NCI-H1105 treated with DMSO at 0.1 percent for 48 hours (cell line): Measurements from ENCODE around the gene CHADL.
A peak's percentile ranks its signal among the peaks of the same experiment; 100 is the strongest.

Experiments used
- DNase-seq: peaks from one replicate; lab custom pipeline; 2025; lab: John Stamatoyannopoulos, UW

CHADL gene

DNA sequence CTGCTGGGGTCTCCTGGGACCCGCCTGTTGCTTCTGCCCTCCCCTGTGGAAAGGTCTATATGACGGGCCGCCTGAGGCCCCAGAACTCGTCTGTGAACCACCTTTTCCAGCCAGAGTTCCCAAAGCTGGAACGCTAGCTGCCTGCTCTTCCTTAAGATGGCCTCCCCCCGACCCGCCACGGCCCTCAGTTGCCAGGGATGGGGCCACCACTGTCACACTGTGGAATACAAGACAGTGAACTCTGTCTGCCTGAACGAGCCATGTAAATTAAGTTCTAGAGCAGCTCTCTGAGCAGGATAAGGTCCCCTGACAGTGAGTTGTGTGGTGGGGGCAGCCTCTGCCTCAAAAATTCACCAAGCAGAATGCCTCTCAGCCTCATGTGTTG, 10.3 kb downstream of the CHADL start:
- DNase-seq: no peak

DNA sequence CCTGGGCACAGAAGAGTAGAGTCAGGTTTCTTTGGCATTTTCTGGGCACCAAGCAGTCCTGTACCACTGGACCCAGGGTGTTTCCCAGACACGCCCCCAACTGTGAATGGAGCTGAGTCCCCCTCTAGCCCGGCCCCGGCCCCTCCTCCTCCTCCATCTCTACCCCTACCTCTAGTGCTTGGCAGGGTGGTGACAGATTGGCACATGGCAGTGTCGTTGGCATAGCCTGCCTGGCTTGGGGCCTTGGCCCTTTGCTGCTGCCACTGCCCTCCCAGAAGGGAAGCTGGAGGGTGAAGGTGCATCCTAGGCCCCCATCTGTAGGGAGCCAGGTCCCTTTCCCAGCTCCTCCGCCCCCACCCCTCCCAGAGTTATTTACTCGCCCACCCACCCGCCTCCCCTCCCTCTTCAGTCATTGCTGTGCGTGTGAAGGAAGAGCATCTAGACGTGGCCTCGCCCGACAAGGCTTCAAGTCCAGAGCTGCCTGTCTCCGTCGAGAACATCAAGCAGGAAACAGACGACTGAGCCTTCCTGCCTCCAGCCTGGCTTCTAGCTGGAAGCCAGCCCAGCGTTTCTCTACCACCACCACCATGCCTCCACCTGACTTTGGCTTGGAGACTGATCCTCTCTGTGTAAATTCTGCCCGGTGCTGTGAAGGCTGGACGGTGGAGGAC, 10.9 kb downstream of the CHADL start:
- no peak for DNase-seq

DNA sequence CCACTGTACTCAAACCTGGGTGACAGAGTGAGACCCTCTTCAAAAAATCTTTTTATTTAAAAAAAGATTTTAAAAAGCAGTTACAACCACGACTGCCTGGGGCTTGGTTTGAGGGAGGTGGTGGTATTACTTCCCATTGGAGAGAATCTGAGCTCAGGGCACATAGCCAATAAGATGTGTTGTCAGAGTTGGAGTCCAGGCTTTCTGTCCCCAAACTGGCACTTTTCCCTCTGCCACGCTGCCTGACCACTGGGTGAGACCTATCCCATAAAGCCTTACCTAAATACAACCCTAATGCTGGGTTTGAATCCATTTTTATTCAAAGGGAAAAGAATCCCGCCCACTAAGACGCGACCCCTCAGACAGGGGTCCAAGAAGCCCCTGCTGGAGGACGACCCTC, 11.5 kb downstream of the CHADL start:
- no peak for DNase-seq

DNA sequence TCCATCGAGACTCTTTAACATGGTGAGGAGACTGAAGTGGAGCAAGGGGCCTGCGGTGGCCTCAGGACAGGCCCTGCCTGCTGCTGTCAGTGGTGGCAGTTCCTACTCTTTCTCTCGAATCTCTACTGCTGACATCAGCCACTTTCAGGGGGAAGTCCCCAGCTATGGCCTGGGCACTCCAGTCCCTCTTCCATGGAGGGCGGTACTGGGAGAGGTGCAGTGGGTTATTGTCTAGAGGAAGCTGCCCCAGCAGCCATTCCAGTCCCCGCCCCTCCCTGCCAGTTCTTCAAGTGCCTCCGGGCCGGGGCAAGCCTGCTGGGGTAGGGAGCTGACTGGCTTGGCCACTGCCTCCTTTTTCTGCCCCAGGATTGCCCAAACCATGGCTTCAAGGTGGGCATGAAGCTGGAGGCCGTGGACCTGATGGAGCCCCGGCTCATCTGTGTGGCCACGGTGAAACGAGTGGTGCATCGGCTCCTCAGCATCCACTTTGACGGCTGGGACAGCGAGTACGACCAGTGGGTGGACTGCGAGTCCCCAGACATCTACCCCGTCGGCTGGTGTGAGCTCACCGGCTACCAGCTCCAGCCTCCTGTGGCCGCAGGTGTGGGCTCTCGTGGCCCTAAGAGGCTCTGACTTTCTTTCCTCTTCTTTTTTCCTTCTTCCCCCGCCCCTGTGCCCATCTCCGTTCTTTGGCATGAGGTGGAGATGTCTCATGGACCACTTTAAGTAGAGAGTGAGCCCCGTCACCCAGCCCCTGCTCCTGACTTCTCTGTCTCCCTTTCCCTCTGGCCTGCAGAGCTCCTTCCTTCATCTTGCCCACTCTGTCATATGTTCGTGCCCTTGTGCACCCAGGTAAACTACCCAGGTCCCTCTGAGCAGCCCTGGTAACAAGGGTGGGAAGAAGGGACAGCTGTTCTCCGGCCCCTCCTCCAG, 13.7 kb downstream of the CHADL start:
- DNase-seq: no peak

DNA sequence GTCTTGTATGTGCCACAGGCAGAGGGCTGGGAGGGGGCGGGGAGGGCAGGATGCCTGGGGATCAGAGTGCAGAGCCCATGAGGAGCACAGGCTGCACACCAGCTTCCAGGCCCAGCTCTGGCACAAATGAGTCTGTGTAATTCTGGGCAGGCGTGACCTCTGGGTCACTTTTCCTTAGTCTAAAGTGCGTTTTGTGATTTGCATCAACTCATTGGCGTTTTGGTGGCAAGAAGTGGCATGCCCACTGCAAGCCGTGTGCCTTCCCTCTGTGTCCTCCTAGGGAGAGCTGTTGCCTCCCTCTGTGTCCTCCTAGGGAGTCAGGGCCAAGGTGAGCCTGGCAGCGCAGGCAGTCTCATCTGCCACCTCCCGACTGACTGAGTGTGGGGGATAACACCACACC, 17.2 kb downstream of the CHADL start:
- DNase-seq: no peak

DNA sequence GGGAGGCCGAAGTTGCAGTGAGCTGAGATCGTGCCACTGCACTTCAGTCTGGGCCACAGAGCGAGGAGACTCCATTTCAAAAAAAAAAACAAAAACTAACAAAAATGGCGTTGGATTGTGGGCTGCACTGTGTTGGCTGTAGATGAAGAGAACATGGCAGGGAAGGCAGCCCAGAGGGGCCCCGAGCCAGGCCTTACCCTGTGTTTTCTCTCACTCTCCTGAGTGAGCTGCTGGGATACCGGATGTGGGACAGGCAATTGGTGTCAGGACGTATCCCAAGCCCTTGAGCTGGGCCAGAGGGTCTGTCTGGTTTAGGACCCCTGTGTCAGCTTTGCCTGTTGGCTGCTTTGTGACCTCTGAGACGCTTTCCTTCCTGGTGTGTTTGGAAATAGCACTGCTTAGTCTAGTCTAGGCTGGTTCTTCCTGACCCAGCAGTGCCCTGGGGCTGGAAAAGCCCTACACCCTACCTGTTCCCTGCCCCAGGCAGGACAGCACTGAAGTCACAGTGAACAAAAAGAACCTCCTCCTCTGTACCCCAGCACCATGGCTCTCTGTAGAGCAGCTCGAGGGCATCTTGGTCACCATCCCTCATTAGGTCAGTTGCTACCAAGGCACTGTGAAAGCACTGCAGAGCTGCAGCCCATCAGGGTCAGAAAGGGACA, 17.8 kb downstream of the CHADL start:
- no peak for DNase-seq

DNA sequence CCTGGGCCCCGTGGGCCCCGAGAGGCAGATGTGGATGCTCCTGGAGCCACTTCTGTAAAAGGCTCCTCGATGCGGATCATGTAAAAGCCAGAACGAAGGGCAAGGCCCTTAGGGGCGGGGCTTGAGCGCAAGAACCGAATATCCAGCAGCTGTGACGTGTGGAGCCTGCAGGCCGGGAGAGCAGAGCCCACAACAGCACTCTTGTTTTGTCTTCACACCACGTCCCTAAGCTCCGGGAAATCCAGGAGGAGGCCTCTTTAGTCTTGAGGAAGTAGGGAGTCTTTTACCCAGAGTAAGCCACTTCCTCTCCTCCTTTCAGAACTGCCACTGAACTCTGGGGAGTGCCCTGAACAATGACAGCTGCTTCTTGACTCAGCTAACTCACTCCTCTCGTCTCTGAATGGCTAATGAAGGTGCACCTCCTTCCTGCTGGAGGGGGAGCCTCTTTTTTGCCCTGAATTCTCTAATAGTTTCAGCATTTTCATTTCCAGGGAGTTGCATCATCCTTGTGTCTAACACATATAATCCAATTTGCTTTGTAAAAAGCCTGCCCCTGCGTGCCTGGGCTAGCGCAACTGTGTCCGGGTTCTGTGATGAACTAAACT, 23.1 kb downstream of the CHADL start:
- DNase-seq: peak; percentile 77

DNA sequence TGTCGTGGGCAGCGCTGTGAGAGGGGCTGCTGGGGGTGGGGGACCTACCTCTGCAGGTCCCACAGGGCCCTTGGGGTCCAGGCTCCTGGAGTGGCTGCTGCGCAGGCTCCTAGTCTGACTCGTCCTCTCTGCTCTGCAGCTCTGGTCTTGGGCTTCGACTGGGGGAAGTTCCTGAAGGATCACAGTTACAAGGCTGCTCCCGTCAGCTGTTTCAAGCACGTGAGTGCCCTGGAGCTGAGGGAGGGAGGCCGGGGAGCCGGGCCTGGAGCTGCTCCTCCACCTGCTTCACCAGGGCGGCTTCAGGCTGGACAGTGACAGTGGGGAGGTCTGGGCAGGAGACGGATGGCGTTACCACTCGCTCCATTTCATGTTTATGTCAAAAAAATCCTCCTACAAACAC, 23.7 kb downstream of the CHADL start:
- DNase-seq: peak; percentile 77

DNA sequence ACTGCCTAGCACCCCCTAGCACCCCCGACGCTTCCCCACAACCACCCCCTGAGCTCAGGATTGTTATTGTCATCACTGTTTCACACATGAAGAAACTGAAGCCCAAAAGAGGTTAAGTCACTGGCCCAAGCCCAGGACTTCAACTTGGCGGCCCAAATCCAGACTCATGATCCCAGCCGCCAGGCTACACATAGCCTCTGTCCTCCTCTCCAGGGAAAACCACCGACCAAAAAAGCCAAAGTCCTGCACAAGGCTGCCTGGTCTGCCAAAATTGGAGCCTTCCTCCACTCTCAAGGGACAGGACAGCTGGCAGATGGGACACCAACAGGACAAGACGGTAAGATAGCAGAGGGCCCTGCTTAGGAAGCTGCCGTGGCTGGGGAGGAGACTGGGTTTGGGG, 24.8 kb downstream of the CHADL start:
- no peak for DNase-seq

DNA sequence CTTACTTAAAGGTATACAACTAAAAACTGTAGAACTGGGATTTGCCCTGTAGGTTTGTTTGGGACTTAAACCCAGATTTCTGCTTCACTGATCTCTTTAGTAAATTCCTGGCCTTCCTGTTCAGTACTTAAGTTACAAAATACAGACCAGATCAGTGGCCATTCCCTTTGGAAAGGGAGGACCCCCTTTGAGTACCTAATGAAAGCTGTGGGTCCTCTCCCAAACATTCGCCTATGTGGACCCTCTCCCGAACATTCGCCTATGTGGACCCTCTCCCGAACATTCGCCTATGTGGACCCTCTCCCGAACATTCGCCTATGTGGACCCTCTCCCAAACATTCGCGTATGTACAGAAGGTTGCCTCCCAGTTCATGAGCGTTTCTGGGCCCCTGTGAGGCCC, 25.3 kb downstream of the CHADL start:
- no peak for DNase-seq

DNA sequence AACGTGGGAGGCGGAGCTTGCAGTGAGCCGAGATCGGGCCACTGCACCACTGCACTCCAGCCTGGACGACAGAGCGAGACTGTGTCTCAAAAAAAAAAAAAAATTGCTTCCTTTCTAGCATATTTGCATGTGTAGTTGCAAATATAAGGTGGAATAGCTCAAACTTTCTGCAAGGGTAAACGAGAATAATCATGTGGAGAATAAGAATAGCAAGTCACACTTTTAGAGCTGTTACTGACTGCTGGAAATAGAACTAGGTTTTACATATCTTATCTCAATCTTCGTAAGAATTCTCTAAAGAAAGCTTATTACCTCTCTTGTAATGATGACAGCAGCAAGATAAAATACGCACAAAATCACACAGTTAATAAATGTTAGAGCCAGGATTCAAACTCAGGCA, 34.0 kb downstream of the CHADL start:
- DNase-seq: no peak

DNA sequence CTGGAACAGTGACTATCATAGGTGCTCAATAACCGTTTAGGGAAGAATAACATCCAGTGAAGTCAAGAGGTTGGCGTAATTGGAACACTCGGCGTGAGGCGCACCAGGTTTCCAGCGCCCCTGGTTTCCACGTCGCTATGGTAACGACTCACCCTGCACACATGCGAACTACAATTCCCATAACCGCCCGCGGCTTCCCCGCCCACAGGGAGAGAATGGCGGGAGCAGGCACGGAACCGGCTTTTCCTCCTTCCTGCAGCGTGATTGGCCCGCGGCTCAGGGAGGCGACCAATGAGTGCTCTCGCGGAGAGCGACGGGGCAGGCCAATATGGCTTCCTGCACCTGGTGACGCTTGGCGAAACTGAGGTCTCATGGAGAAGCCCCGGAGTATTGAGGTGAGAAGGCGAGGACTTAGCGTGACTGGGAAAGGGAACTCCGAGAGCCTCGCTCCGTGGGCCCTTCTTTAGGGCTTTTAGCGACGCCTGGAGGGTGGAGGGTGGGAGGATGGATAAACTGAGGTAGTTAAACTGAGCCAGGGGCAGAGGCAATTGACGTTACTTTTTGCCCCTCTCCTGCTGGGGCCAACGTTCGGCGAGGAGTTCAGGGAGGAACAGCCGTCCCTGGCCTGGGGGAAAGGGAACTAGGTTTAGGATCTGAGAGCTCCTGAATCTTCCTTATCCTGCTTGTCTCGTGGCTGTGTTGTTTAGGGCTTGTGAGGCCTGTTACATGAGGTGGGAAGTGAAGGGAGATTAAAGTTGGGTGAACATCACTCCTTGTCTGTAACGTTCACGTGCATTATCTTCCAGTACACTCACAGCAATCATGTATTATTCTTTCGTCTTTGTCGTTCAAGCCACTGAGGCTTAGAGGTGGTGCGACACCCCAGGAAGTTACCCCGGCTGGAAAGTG, 35.5 kb downstream of the CHADL start, which contains the start of gene L3MBTL2:
Gene L3MBTL2 (plus strand): TSS at position 321 of the 909 bp plus-strand sequence. CDS start 51 bp downstream, at position 372.
- peak; percentile 95 for DNase-seq

DNA sequence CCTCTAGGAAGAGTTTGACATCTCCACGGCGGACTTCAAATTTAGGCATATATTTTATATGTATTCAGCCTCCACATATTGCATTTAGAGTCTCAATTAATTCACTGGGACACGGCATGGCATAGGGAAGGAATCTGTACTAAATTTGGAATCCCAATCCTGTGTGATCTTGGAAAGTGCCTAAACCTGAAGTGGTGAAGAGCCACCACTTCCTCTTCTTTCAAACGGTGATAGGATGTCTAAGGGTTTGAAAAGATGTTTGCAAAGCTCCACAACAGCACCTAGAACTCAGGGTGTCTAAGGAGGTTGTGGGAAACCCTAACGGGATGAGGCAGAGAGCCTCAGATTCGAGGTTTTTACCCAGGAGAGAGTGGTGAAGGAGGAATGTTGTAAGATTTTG, 36.7 kb downstream of the CHADL start:
- DNase-seq: no peak

DNA sequence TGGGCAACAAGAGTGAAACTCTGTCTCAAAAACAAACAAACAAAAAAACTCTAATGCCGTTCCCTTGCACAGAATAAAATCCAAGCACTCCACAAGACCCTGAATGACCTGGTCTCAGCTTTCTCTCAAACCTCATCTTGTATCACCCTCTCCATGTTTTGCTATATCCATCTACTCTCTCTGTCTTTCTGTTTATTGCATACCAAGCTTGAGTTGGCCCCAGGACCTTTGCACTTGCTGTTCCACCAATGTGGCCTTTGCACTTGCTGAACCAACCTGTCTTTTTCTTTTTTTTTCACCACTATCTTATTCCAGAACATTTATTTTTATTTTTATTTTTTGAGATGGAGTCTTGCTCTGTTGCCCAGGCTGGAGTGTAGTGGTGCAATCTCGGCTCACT, 37.6 kb downstream of the CHADL start:
- DNase-seq: no peak

DNA sequence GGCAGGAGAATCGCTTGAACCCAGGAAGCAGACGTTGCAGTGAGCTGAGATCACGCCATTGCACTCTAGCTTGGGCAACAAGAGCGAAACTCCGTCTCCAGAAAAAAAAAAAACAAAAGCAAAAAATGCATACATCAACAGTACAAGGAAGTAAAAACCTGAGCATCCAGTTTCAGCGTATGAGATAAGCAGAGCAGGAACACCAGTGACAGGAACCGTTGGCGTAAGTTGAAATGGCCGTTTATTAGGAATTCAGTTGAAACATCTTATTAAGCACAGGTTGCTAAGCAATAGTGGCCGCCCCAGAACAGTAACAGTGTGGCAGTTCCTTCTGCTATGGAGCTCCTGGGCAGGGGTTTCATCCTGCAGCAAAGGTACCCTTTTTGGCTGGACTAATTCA, 39.6 kb downstream of the CHADL start:
- no peak for DNase-seq

DNA sequence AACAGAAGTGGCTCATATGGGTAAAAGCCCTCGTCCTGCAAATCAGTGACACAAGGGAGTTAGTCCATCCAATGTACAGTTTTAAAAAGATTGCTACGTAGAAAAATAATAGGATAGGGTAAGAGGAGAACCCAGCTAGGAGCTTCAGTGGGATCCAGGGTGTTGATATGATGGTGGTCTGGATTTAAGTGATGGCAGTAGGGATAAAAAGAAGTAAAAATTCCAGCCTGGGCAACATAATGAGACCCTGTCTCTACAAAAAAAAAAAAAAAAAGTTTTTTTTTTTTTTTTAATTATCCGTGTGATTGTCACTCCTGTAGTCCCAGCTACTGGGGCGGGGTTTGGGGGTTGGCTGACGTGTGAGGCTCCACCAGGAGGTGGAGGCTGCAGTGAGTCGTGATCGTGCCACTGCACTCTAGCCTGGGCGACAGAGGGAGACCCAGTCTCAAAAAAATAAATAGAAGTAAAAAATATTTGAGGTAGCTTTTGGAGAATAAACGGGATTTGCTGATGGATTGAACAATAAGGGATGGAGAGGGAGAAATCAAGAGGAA, 42.6 kb downstream of the CHADL start:
- peak; percentile 48 for DNase-seq

DNA sequence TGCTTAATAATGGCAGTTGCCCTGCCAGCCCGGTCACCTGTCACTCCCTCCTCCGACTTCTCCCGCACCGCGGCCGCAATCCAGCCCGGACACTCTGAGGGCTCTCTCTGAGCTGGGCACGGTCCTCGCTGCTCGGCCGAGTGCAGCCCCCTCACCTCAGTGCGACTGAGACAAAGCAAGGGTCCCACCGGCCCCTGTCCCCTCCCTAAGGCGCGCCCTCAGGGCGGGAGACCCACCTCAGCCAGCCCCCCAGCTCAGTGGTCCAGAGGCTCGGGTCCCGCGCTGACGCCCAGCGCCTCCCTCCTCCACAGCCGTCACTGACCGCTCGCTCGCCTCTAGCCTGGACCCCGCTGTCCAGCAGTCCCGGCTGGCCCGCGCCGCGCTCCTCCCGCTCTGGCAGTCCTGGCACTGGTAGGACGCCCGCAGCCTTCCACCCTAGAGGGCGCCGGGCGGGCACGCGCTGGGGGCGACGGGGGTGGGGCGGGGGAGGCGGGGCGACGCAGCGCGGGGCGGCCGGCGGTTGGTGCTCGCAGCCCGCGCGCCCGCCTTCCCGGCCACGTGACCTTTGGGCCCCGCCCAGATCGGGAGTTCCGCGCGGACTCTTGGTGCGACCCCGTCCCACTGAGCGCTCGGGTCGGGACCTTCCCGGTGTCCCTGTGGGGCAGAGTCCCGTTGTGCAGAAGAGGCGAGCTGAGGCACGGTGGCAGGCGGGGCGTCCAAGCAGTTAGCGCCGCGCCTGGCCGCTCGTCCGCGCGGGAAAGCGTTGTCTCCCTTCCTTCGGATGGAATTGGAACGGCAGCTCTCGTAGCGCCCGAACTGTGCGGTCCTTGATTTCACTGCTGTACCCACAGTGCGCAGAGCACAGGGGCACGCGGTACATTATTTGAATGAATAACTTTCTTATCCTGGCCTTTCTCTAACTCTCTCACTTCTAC, 43.4 kb downstream of the CHADL start:
- peak; percentile 72 for DNase-seq

DNA sequence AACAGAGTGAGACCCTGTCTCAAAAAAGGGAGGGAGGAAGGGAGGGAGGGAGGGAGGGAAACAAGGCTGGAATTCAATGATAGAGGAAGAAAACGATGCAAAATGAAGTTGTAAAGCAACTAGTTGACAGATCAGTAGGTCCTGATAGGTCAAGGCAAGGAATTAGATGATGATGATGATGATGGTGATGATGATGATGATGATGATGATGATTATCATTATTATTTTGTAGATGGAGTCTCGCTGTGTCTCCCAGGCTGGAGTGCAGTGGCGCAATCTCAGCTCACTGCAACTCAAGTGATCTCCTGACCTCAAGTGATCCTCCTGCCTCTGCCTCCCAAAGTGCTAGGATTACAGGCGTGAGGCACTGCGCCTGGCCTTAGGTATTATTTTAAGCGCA, 46.9 kb downstream of the CHADL start:
- DNase-seq: no peak

DNA sequence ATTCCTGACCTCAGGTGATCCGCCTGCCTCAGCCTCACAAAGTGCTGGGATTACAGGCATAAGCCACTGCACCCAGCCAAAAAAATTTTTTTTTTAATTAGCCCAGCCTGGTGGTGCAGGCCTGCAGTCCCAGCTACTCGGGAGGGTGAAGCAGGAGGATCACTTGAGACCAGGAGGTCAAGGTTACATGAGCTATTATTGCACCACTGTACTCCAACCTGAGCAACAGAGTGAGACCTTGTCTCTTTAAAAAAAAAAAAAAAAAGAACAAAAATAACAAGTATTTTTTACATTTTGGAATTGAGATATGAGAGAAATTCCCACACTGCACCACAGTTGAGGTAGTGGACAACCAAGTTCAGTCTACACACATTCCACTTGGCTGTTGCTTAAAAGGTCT, 49.3 kb downstream of the CHADL start:
- DNase-seq: no peak

DNA sequence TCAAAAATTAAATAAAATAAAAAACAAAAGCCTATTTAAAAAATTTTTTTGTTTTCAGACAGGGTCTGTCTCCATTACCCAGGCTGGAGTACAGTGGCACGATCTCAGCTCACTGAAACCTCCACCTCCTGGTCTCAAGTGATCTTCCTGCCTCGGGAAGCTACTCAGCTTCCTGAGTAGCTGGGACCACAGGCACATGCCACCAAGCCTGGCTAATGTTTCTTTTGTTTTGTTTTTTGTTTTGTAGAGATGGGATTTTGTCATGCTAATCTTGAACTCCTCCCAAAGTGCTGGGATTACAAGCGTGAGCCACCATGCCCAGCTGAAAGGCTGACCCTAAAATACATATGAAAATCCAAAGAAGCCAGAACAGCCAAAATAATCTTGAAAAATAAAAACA, 56.1 kb downstream of the CHADL start:
- DNase-seq: no peak
